Dorsolateral prefrontal cortex (tissue), 118 donors: ENCODE results near the gene LGALS9B. TPM values are rescaled to one million over a fixed set of nuclear protein-coding genes. Genes with fewer than 3 reads are reported as not detected.

ENCODE experiments used
- total RNA-seq, 120 experiments: library from RNA; stranded (reverse); gene quantifications; one replicate each; pipeline versions ENCODE4 v1.2.3 to v1.2.4, GENCODE V29; 2022

Gene LGALS9B
- total RNA-seq, 120 experiments from 2014 or later, result not detected

Other genes with a start within 250 kb of the LGALS9B start
- gene CDRT15L2, start 112.2 kb upstream of the LGALS9B start, total RNA-seq, result under 1 TPM in 2 of 120 experiments, not detected in 118; 0.39 to 0.45 TPM